Naive thymus-derived CD8-positive, alpha-beta T cell (primary cell): ENCODE results near the gene AMPH. TPM values are rescaled to one million over a fixed set of nuclear protein-coding genes. Genes with fewer than 3 reads are reported as not detected.

Experiments
- ATAC-seq, 2 donors: fragments of 150-1000 bp; cut with Tn5 transposase in 1 of 2; sonication (Bioruptor Pico), chemical (Tn5 transposase) in 1 of 2; 1 replicate in 1 of 2; 2 replicates in 1 of 2; pipeline ENCODE4 v1.10.0; 2021; ENCODE audit warnings: mild to moderate bottlenecking in 2 of 2, moderate library complexity in 2 of 2
- POLR2A ChIA-PET: fragments of 350-600 bp; sonication (Branson Sonifier 250); formaldehyde crosslinking; loops from one replicate; lab custom pipeline; 2021; ENCODE audit warnings: antibody characterized with exemption; lab: Charles Lee
- DNase-seq, 10 donors: peaks; one replicate each; pipeline versions ENCODE4 v3.0.0 to v3.0.0-alpha.2; 2020 to 2022
- H3K27ac Mint-ChIP-seq, 10 donors: one replicate each; pipeline ENCODE4 v1.8.0; 2020 to 2022; ENCODE audit warnings: mild to moderate bottlenecking in 10 of 10, mixed read lengths in 10 of 10, moderate library complexity in 4 of 10, inconsistent platforms in 1 of 10
- H3K27me3 Mint-ChIP-seq, 5 donors: one replicate each; pipeline ENCODE4 v1.8.0; 2021 to 2022; ENCODE audit warnings: mixed read lengths in 5 of 5
- H3K36me3 Mint-ChIP-seq, 3 donors: one replicate each; pipeline ENCODE4 v1.8.0; 2020 to 2022; ENCODE audit warnings: mixed read lengths in 3 of 3, mild to moderate bottlenecking in 2 of 3, inconsistent platforms in 1 of 3
- H3K4me1 Mint-ChIP-seq, 4 donors: one replicate each; pipeline ENCODE4 v1.8.0; 2021 to 2022; ENCODE audit warnings: mixed read lengths in 4 of 4
- H3K4me3 Mint-ChIP-seq, 10 donors: one replicate each; pipeline ENCODE4 v1.8.0; 2020 to 2022; ENCODE audit warnings: mild to moderate bottlenecking in 10 of 10, mixed read lengths in 10 of 10, moderate library complexity in 6 of 10, inconsistent platforms in 1 of 10
- H3K9me3 Mint-ChIP-seq, 9 donors: one replicate each; pipeline ENCODE4 v1.8.0; 2020 to 2022; ENCODE audit warnings: mixed read lengths in 9 of 9, mild to moderate bottlenecking in 3 of 9, inconsistent platforms in 1 of 9, moderate library complexity in 1 of 9
- polyA plus RNA-seq, 3 donors: library from polyadenylated mRNA; unstranded; fragments of 300-500 nt; fragmentation: Illumina TruSeq; gene quantifications; one replicate each; pipeline ENCODE4 v1.2.3, GENCODE V29; 2021
- total RNA-seq, 8 experiments: library from RNA in 2 of 8; stranded (reverse) in 2 of 8; gene quantifications; one replicate each; pipeline ENCODE4 v1.2.3 and lab custom pipeline; 2021 to 2026

The AMPH gene
- total and polyA plus RNA-seq, 5 experiments from 2014 or later, result 0.07 to 0.08 TPM; not detected in 3

- POLR2A ChIA-PET, result no interaction called here
- peaks cover 0 to 5% (median 1%) of the 10 kb centered on the region in 4 donors for H3K4me1 Mint-ChIP-seq
- ATAC-seq (peak in 1 of 2 donors; percentile 49), DNase-seq (peak in 5 of 10 donors; percentile 7 to 42 (median 13))
- H3K9me3 Mint-ChIP-seq, result peaks cover 0 to 1% (median 0%) of the 10 kb centered on the region in 9 donors
- H3K27me3 Mint-ChIP-seq, result peaks cover 21 to 39% (median 29%) of the 10 kb centered on the region in 5 donors
- no peak overlapping the region for H3K27ac Mint-ChIP-seq
- H3K36me3 Mint-ChIP-seq, result no peaks in the 10 kb centered on the region
- H3K4me3 Mint-ChIP-seq, result no peak overlapping the region
These were observed 29.4 kb upstream of the AMPH start for GRCh38 chr7:38660427-38661099.

GRCh38 chr7:38659931-38660330 lies 28.8 kb upstream of the AMPH start:
- Mint-ChIP-seq H3K4me1 (peaks cover 0 to 5% (median 1%) of the 10 kb centered on the region in 4 donors), H3K36me3 (no peaks in the 10 kb centered on the region)
- POLR2A ChIA-PET, result no interaction called here

GRCh38 chr7:38658921-38659320 lies 27.7 kb upstream of the AMPH start:
- Mint-ChIP-seq H3K36me3 (no peaks in the 10 kb centered on the region), H3K4me1 (peaks cover 0 to 5% (median 1%) of the 10 kb centered on the region in 4 donors), H3K9me3 (no peaks in the 10 kb centered on the region), H3K27me3 (peaks cover 19 to 45% (median 25%) of the 10 kb centered on the region in 5 donors), H3K27ac (peak overlapping the region in 1 of 10 donors; percentile 5), H3K4me3 (no peak overlapping the region)
- no peak for ATAC-seq
- no peak for DNase-seq
- POLR2A ChIA-PET, result no interaction called here

More at GRCh38 chr7:38659931-38660330, 28.8 kb upstream of the AMPH start:
- no peak for ATAC-seq
- Mint-ChIP-seq H3K4me3 (no peak overlapping the region), H3K27me3 (peaks cover 22 to 44% (median 28%) of the 10 kb centered on the region in 5 donors), H3K9me3 (no peaks in the 10 kb centered on the region), H3K27ac (no peak overlapping the region)
- no peak for DNase-seq

- DNase-seq, result no peak
- ATAC-seq, result no peak
- Mint-ChIP-seq H3K27me3 (peaks cover 7 to 35% (median 19%) of the 10 kb centered on the region in 5 donors), H3K36me3 (no peaks in the 10 kb centered on the region), H3K4me3 (no peak overlapping the region), H3K27ac (no peak overlapping the region), H3K9me3 (no peaks in the 10 kb centered on the region), H3K4me1 (peaks cover 0 to 5% (median 1%) of the 10 kb centered on the region in 4 donors)
- POLR2A ChIA-PET, result no interaction called here
These were observed 25.8 kb upstream of the AMPH start for GRCh38 chr7:38656968-38657367.

GRCh38 chr7:38655833-38656774 lies 24.9 kb upstream of the AMPH start:
- H3K4me1 Mint-ChIP-seq, result peaks cover 0 to 5% (median 1%) of the 10 kb centered on the region in 4 donors
- ATAC-seq, result no peak
- no peaks in the 10 kb centered on the region for H3K36me3 Mint-ChIP-seq
- no peak overlapping the region for H3K27ac Mint-ChIP-seq
- H3K27me3 Mint-ChIP-seq, result peaks cover 2 to 27% (median 13%) of the 10 kb centered on the region in 5 donors
- POLR2A ChIA-PET, result no interaction called here
- no peak overlapping the region for H3K4me3 Mint-ChIP-seq
- no peak for DNase-seq
- peaks cover 0 to 5% (median 0%) of the 10 kb centered on the region in 9 donors for H3K9me3 Mint-ChIP-seq

GRCh38 chr7:38637957-38638356 lies 6.8 kb upstream of the AMPH start:
- POLR2A ChIA-PET, result no interaction called here
- Mint-ChIP-seq H3K4me3 (no peak overlapping the region), H3K27ac (no peak overlapping the region), H3K4me1 (no peaks in the 10 kb centered on the region), H3K9me3 (peaks cover 0 to 4% (median 0%) of the 10 kb centered on the region in 9 donors), H3K36me3 (peaks cover 0 to 6% (median 0%) of the 10 kb centered on the region in 3 donors), H3K27me3 (peaks cover 20 to 42% (median 24%) of the 10 kb centered on the region in 5 donors)
- DNase-seq, result no peak
- ATAC-seq, result no peak

GRCh38 chr7:38632411-38632810 lies 1.2 kb upstream of the AMPH start:
- DNase-seq, result no peak
- Mint-ChIP-seq H3K36me3 (no peaks in the 10 kb centered on the region), H3K4me3 (peak overlapping the region in 1 of 10 donors; percentile 47), H3K27me3 (peaks cover 45 to 68% (median 53%) of the 10 kb centered on the region in 5 donors), H3K4me1 (peaks cover 2 to 13% (median 10%) of the 10 kb centered on the region in 4 donors), H3K9me3 (no peaks in the 10 kb centered on the region), H3K27ac (no peak overlapping the region)
- POLR2A ChIA-PET, result no interaction called here
- ATAC-seq, result no peak

GRCh38 chr7:38629651-38630510 lies 1.3 kb downstream of the AMPH start:
- Mint-ChIP-seq H3K27me3 (peaks cover 47 to 78% (median 57%) of the 10 kb centered on the region in 5 donors), H3K4me3 (peak overlapping the region in 9 of 10 donors; percentile 22 to 71 (median 57)), H3K27ac (no peak overlapping the region), H3K4me1 (peaks cover 2 to 13% (median 10%) of the 10 kb centered on the region in 4 donors), H3K9me3 (peaks cover 4 to 18% (median 12%) of the 10 kb centered on the region in 9 donors), H3K36me3 (peaks cover 0 to 11% (median 3%) of the 10 kb centered on the region in 3 donors)
- DNase-seq (no peak), ATAC-seq (no peak)
- POLR2A ChIA-PET, result interaction anchor here (0.6 kb wide), 1 partner anchor 11 kb away, joined by 3 read pairs; no protein-coding TSS in a partner anchor

GRCh38 chr7:38628630-38629385 lies 2.4 kb downstream of the AMPH start:
- peaks cover 51 to 77% (median 58%) of the 10 kb centered on the region in 5 donors for H3K27me3 Mint-ChIP-seq
- ATAC-seq, result no peak
- peaks cover 2 to 13% (median 10%) of the 10 kb centered on the region in 4 donors for H3K4me1 Mint-ChIP-seq
- POLR2A ChIA-PET, result no interaction called here
- peak overlapping the region in 2 of 10 donors; percentile 5 to 6 for H3K4me3 Mint-ChIP-seq
- no peak overlapping the region for H3K27ac Mint-ChIP-seq
- no peak for DNase-seq
- peaks cover 4 to 28% (median 15%) of the 10 kb centered on the region in 9 donors for H3K9me3 Mint-ChIP-seq
- H3K36me3 Mint-ChIP-seq, result peaks cover 0 to 16% (median 3%) of the 10 kb centered on the region in 3 donors

- no peak overlapping the region for H3K4me3 Mint-ChIP-seq
- no peak overlapping the region for H3K27ac Mint-ChIP-seq
- no peak for DNase-seq
- POLR2A ChIA-PET, result no interaction called here
- no peak for ATAC-seq
- H3K9me3 Mint-ChIP-seq, result peaks cover 4 to 40% (median 15%) of the 10 kb centered on the region in 9 donors
- peaks cover 0 to 16% (median 3%) of the 10 kb centered on the region in 3 donors for H3K36me3 Mint-ChIP-seq
- H3K4me1 Mint-ChIP-seq, result peaks cover 0 to 8% (median 5%) of the 10 kb centered on the region in 4 donors
- H3K27me3 Mint-ChIP-seq, result peaks cover 35 to 62% (median 40%) of the 10 kb centered on the region in 5 donors
These were observed 5.3 kb downstream of the AMPH start for GRCh38 chr7:38625866-38626265.

GRCh38 chr7:38615665-38616064 lies 15.5 kb downstream of the AMPH start:
- Mint-ChIP-seq H3K36me3 (no peaks in the 10 kb centered on the region), H3K9me3 (no peaks in the 10 kb centered on the region), H3K4me3 (no peak overlapping the region), H3K27ac (no peak overlapping the region), H3K4me1 (no peaks in the 10 kb centered on the region), H3K27me3 (peaks cover 8 to 19% (median 13%) of the 10 kb centered on the region in 5 donors)
- DNase-seq, result no peak
- ATAC-seq, result no peak
- POLR2A ChIA-PET, result no interaction called here
